Neutrophil (primary cell): ENCODE results near the gene GTF2H1.
"Not testable (repeated sequence)": the region's sequence is repeated elsewhere in the genome, so short reads cannot be mapped to it uniquely, and the experiment has no call there.

ENCODE experiments used
- H3K27ac ChIP-seq: fragments of 200-600 bp; sonication (generic); 2 replicates; pipeline ENCODE4 v1.5.1; 2016; ENCODE audit warnings: mild to moderate bottlenecking, moderate library complexity
- H3K27me3 ChIP-seq: fragments of 200-600 bp; sonication (generic); 2 replicates; pipeline ENCODE4 v1.6.0; 2016; ENCODE audit warnings: mild to moderate bottlenecking
- H3K36me3 ChIP-seq: fragments of 200-600 bp; sonication (generic); 2 replicates; pipeline ENCODE4 v1.5.1; 2017
- H3K4me1 ChIP-seq, 2 experiments: fragments of 200-600 bp in 1 of 2; sonication (generic) in 1 of 2; 1 replicate in 1 of 2; 2 replicates in 1 of 2; pipeline versions ENCODE4 v1.5.1 to v1.6.1; 2013 to 2016; ENCODE audit warnings: low read depth in 1 of 2, low read length in 1 of 2, mild to moderate bottlenecking in 1 of 2, moderate library complexity in 1 of 2; ENCODE audit not compliant: control insufficient read depth in 1 of 2, insufficient read depth in 1 of 2
- H3K4me3 ChIP-seq, 2 experiments: fragments of 200-600 bp in 1 of 2; sonication (generic) in 1 of 2; 1 replicate in 1 of 2; 2 replicates in 1 of 2; pipeline ENCODE4 v1.5.1; 2013 to 2016; ENCODE audit warnings: low read depth in 1 of 2, low read length in 1 of 2, mild to moderate bottlenecking in 1 of 2, moderate library complexity in 1 of 2
- H3K9me3 ChIP-seq: fragments of 200-600 bp; sonication (generic); 2 replicates; pipeline ENCODE4 v1.5.1; 2016
- CTCF ChIP-seq: fragments of 200-600 bp; sonication (generic); IDR thresholded peaks from 2 replicates; pipeline ENCODE4 v1.5.1; 2016; ENCODE audit warnings: antibody characterized with exemption

The GTF2H1 gene

GRCh38 chr11:18319914-18320313 lies 2.5 kb upstream of the GTF2H1 start:
- no peak for TF ChIP-seq CTCF
- Histone ChIP-seq H3K27ac (no peak overlapping the region), H3K4me3 (no peak overlapping the region), H3K9me3 (no peaks in the 10 kb centered on the region), H3K4me1 (peaks cover 35 to 38% of the 10 kb centered on the region in 2 experiments), H3K27me3 (no peaks in the 10 kb centered on the region), H3K36me3 (no peaks in the 10 kb centered on the region)

GRCh38 chr11:18320617-18321016 lies 1.8 kb upstream of the GTF2H1 start:
- Histone ChIP-seq H3K4me3 (peak overlapping the region in 1 of 2 experiments; percentile 85), H3K27me3 (no peaks in the 10 kb centered on the region), H3K36me3 (no peaks in the 10 kb centered on the region), H3K27ac (peak overlapping the region; percentile 95), H3K4me1 (peaks cover 32 to 39% of the 10 kb centered on the region in 2 experiments), H3K9me3 (no peaks in the 10 kb centered on the region)
- TF ChIP-seq CTCF = no peak

- H3K27me3 ChIP-seq = no peaks in the 10 kb centered on the region
- no peak for TF ChIP-seq CTCF
- peaks cover 32 to 39% of the 10 kb centered on the region in 2 experiments for H3K4me1 ChIP-seq
- peaks cover 6% of the 10 kb centered on the region for H3K36me3 ChIP-seq
- no peaks in the 10 kb centered on the region for H3K9me3 ChIP-seq
- peak overlapping the region; percentile 95 for H3K27ac ChIP-seq
- peak overlapping the region; percentile 85 to 87 for H3K4me3 ChIP-seq
Observed at GRCh38 chr11:18321578-18321968, 794 bp upstream of the GTF2H1 start.

GRCh38 chr11:18322818-18323570 lies 627 bp downstream of the GTF2H1 start:
- Histone ChIP-seq H3K4me1 (peaks cover 32 to 39% of the 10 kb centered on the region in 2 experiments), H3K27me3 (no peaks in the 10 kb centered on the region), H3K27ac (peak overlapping the region; percentile 95), H3K4me3 (peak overlapping the region; percentile 85 to 87), H3K9me3 (no peaks in the 10 kb centered on the region), H3K36me3 (peaks cover 6% of the 10 kb centered on the region)
- TF ChIP-seq CTCF = no peak

DNA sequence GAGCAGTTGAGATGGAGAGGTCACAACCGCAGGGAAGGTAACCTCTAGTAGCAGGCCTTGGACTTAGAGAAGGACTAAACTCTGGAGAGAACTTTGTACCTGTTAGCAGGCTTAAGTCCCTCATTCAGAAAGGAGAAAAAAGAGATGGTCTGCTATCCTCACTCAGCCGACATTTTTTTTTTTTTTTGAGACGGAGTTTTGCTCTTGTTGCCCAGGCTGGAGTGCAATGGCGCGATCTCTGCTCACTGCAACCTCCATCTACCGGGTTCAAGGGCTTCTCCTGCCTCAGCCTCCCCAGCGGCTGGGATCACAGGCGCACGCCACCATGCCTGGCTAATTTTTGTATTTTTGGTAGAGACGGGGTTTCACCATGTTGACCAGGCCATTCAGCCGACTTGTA lies 1.5 kb downstream of the GTF2H1 start:
- H3K27me3 ChIP-seq, H3K9me3 ChIP-seq, H3K4me3 ChIP-seq, H3K36me3 ChIP-seq: not testable (repeated sequence)
- H3K4me1 ChIP-seq = peaks cover 32 to 39% of the 10 kb centered on the region in 2 experiments
- H3K27ac ChIP-seq = peak overlapping the region; percentile 95

GRCh38 chr11:18324381-18324780 lies 2.0 kb downstream of the GTF2H1 start:
- H3K36me3 ChIP-seq = peaks cover 6% of the 10 kb centered on the region
- TF ChIP-seq CTCF = no peak
- peaks cover 32 to 39% of the 10 kb centered on the region in 2 experiments for H3K4me1 ChIP-seq
- H3K9me3 ChIP-seq = no peaks in the 10 kb centered on the region
- H3K4me3 ChIP-seq = no peak overlapping the region
- peak overlapping the region; percentile 95 for H3K27ac ChIP-seq
- no peaks in the 10 kb centered on the region for H3K27me3 ChIP-seq
